NOMO-1 (cell line): ENCODE results near the gene UNKL.
"Not testable (repeated sequence)": the region's sequence is repeated elsewhere in the genome, so short reads cannot be mapped to it uniquely, and the experiment has no call there.

Experiments
- DNase-seq, 2 experiments: peaks; one replicate each; lab custom pipeline; 2025; ENCODE audit not compliant: unreplicated experiment in 2 of 2; lab: John Stamatoyannopoulos, UW

Gene UNKL

GRCh38 chr16:1446296-1447080, 32.0 kb upstream of the UNKL start:
- DNase-seq: no peak

GRCh38 chr16:1445518-1446203, 31.2 kb upstream of the UNKL start:
- DNase-seq: no peak

- no peak for DNase-seq
Measured at GRCh38 chr16:1444730-1445517, 30.4 kb upstream of the UNKL start.

GRCh38 chr16:1443980-1444729, 29.7 kb upstream of the UNKL start, which contains the start of gene CCDC154:
Gene CCDC154, minus strand, starts transcription at chr16:1444556. Its CDS starts 234 bp downstream, at chr16:1444322.
- no peak for DNase-seq

GRCh38 chr16:1443403-1443973, 29.0 kb upstream of the UNKL start:
- DNase-seq: no peak

- DNase-seq: no peak
Measured at GRCh38 chr16:1442697-1443096, 28.2 kb upstream of the UNKL start.

- no peak for DNase-seq
Measured at GRCh38 chr16:1441391-1441829, 26.9 kb upstream of the UNKL start.

- DNase-seq: not testable (repeated sequence)
Measured at GRCh38 chr16:1439699-1440074, 25.2 kb upstream of the UNKL start.

GRCh38 chr16:1439058-1439698, 24.7 kb upstream of the UNKL start:
- DNase-seq: no peak

GRCh38 chr16:1438229-1439057, 23.9 kb upstream of the UNKL start:
- no peak for DNase-seq

- DNase-seq: no peak
Measured at GRCh38 chr16:1437606-1438005, 23.1 kb upstream of the UNKL start.

- no peak for DNase-seq
Measured at GRCh38 chr16:1436731-1437355, 22.3 kb upstream of the UNKL start.

GRCh38 chr16:1435921-1436697, 21.6 kb upstream of the UNKL start:
- DNase-seq: no peak

GRCh38 chr16:1434644-1435592, 20.4 kb upstream of the UNKL start:
- no peak for DNase-seq

GRCh38 chr16:1433756-1434155, 19.3 kb upstream of the UNKL start:
- DNase-seq: no peak

GRCh38 chr16:1433263-1433560, 18.7 kb upstream of the UNKL start:
- DNase-seq: no peak
